Measurements from ENCODE around the gene NME3.
A peak's percentile ranks its signal among the peaks of the same experiment; 100 is the strongest.

Gene NME3

GRCh38 chr16:1793578-1794220 lies 22.4 kb upstream of the NME3 start, which contains the start of gene IGFALS:
IGFALS (minus strand) TSS chr16:1793705; CDS start chr16:1793652, 53 bp downstream.
- no peak for DNase-seq

GRCh38 chr16:1792836-1793577 lies 21.7 kb upstream of the NME3 start:
- DNase-seq: no peak

- DNase-seq: no peak
Observed at GRCh38 chr16:1791943-1792812, 20.8 kb upstream of the NME3 start.

- DNase-seq: no peak
Observed at GRCh38 chr16:1791256-1791942, 20.1 kb upstream of the NME3 start.

GRCh38 chr16:1790611-1791255 lies 19.4 kb upstream of the NME3 start:
- DNase-seq: no peak

GRCh38 chr16:1790261-1790610 lies 18.9 kb upstream of the NME3 start:
- DNase-seq: no peak

GRCh38 chr16:1789643-1790045 lies 18.3 kb upstream of the NME3 start:
- DNase-seq: no peak

GRCh38 chr16:1788708-1789100 lies 17.4 kb upstream of the NME3 start:
- no peak for DNase-seq

- peak; percentile 16 for DNase-seq
Observed at GRCh38 chr16:1788095-1788707, 16.9 kb upstream of the NME3 start.

- DNase-seq: no peak
Observed at GRCh38 chr16:1787322-1788094, 16.2 kb upstream of the NME3 start.

GRCh38 chr16:1787056-1787321 lies 15.6 kb upstream of the NME3 start:
- no peak for DNase-seq

GRCh38 chr16:1786242-1787055 lies 15.1 kb upstream of the NME3 start:
- DNase-seq: peak; percentile 12

- peak; percentile 11 for DNase-seq
Observed at GRCh38 chr16:1785846-1786170, 14.5 kb upstream of the NME3 start.

GRCh38 chr16:1784977-1785845 lies 13.9 kb upstream of the NME3 start:
- DNase-seq: no peak

GRCh38 chr16:1782408-1783264 lies 11.3 kb upstream of the NME3 start, which contains the start of the genes NUBP2 and SPSB3:
NUBP2 (plus strand) TSS chr16:1782960; CDS start chr16:1783021, 61 bp downstream.
SPSB3 (minus strand) TSS chr16:1782571; CDS start chr16:1781483, 1,088 bp downstream.
- peak; percentile 95 for DNase-seq

GRCh38 chr16:1781758-1782407 lies 10.5 kb upstream of the NME3 start:
- no peak for DNase-seq

- DNase-seq: no peak
Observed at GRCh38 chr16:1781254-1781653, 9.9 kb upstream of the NME3 start.

- DNase-seq: no peak
Observed at GRCh38 chr16:1780677-1781072, 9.3 kb upstream of the NME3 start.
